CD4-positive, alpha-beta T cell (primary cell): ENCODE measurements around the gene ARMH4. TPM values are rescaled to one million over a fixed set of nuclear protein-coding genes. Genes with fewer than 3 reads are reported as not detected.

Source experiments
- ATAC-seq: fragments of 200-7000 bp; cut with Tn5 transposase; one replicate; pipeline ENCODE4 v1.10.0; 2022; ENCODE audit warnings: mild to moderate bottlenecking; ENCODE audit not compliant: poor library complexity
- CTCF ChIA-PET: fragments of 350-600 bp; sonication (Branson Sonifier 250); formaldehyde crosslinking; loops from one replicate; lab custom pipeline; 2021; ENCODE audit warnings: antibody characterized with exemption, inconsistent platforms; lab: Charles Lee
- POLR2A ChIA-PET: fragments of 350-600 bp; sonication (Branson Sonifier 250); formaldehyde crosslinking; loops from one replicate; lab custom pipeline; 2021; ENCODE audit warnings: antibody characterized with exemption, inconsistent platforms; lab: Charles Lee
- DNase-seq, 14 experiments: peaks; one replicate each; pipeline ENCODE4 v3.0.0-alpha.2; 2013 to 2020; ENCODE audit warnings: mixed read lengths in 2 of 14
- H3K27ac ChIP-seq, 2 donors: one replicate each; pipeline versions ENCODE4 v1.5.1 to v1.7.0; 2013; ENCODE audit warnings: low read length in 2 of 2, low read depth in 1 of 2, mild to moderate bottlenecking in 1 of 2
- H3K27me3 ChIP-seq, 2 experiments: 1 replicate in 1 of 2; 2 replicates in 1 of 2; pipeline versions ENCODE4 v1.6.1 to v1.7.0; 2013; ENCODE audit warnings: low read length in 2 of 2, control low read depth in 1 of 2, mild to moderate bottlenecking in 1 of 2, moderate library complexity in 1 of 2; ENCODE audit not compliant: insufficient read depth in 2 of 2, control insufficient read depth in 1 of 2
- H3K36me3 ChIP-seq: one replicate; pipeline ENCODE4 v1.6.1; 2013; ENCODE audit warnings: low read length, control low read depth; ENCODE audit not compliant: insufficient read depth
- H3K4me1 ChIP-seq: one replicate; pipeline ENCODE4 v1.6.1; 2013; ENCODE audit warnings: low read length, control low read depth; ENCODE audit not compliant: insufficient read depth
- H3K4me3 ChIP-seq: one replicate; pipeline ENCODE4 v1.5.1; 2013; ENCODE audit warnings: mild to moderate bottlenecking, low read length, moderate library complexity
- H3K9me3 ChIP-seq, 2 experiments: 1 replicate in 1 of 2; 2 replicates in 1 of 2; pipeline versions ENCODE4 v1.6.1 to v1.7.0; 2013; ENCODE audit warnings: low read length in 2 of 2, mild to moderate bottlenecking in 2 of 2, control low read depth in 1 of 2, moderate library complexity in 1 of 2; ENCODE audit not compliant: control insufficient read depth in 1 of 2, insufficient read depth in 1 of 2
- H3K27ac Mint-ChIP-seq: one replicate; pipeline ENCODE4 v1.8.0; 2020; ENCODE audit warnings: mixed read lengths
- H3K27me3 Mint-ChIP-seq: one replicate; pipeline ENCODE4 v1.8.0; 2021; ENCODE audit warnings: mixed read lengths
- H3K36me3 Mint-ChIP-seq: one replicate; pipeline ENCODE4 v1.8.0; 2021; ENCODE audit warnings: low read depth, mixed read lengths
- H3K4me1 Mint-ChIP-seq: one replicate; pipeline ENCODE4 v1.8.0; 2021; ENCODE audit warnings: low read depth, mixed read lengths
- H3K4me3 Mint-ChIP-seq: one replicate; pipeline ENCODE4 v1.8.0; 2020; ENCODE audit warnings: mild to moderate bottlenecking, mixed read lengths
- H3K9me3 Mint-ChIP-seq: one replicate; pipeline ENCODE4 v1.8.0; 2020; ENCODE audit warnings: mixed read lengths
- intact Hi-C, 2 experiments: fragments of 100-400 bp; cut with DNase I in 1 of 2; cut with micrococcal nuclease in 1 of 2; formaldehyde crosslinking; loops; one replicate each; pipeline versions ENCODE4 v1.15.1 to v1.9.0; 2023 to 2025; cut with DNase I, micrococcal nuclease
- total RNA-seq, 174 experiments: library from RNA in 2 of 174; stranded (reverse) in 2 of 174; gene quantifications; one replicate each; pipeline ENCODE4 v1.2.3 and lab custom pipeline; 2021 to 2026
- TF ChIP-seq, protein P1 (sequence below): fragments of 200-600 bp; IDR thresholded peaks from one replicate; pipeline ENCODE4 v1.8.0; 2022; ENCODE audit warnings: antibody characterized with exemption, mild to moderate bottlenecking

ARMH4 gene
- total RNA-seq, 2 experiments from 2014 or later, result not detected

DNA sequence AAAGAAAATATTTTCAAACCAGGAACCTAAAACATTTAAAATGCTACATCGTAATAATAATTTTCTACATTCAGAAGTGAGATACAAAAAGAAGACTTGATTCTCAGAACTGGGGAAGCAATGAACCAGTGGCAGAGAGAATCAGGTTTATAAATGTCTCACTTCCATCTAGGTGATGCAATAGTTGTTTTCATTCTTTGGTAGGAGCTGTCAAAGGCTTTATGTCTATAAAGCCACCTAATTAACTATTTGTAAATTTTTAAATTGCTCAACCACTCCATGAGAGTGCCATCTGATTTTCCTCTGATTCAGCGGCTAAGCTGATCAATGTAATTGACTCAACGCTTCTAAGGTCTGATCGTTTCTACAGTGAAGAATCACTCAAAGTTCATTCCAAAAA, 66.1 kb downstream of the ARMH4 start:
- intact Hi-C loops, result no loop called here
- POLR2A ChIA-PET, result no interaction called here
- no peak for DNase-seq

DNA sequence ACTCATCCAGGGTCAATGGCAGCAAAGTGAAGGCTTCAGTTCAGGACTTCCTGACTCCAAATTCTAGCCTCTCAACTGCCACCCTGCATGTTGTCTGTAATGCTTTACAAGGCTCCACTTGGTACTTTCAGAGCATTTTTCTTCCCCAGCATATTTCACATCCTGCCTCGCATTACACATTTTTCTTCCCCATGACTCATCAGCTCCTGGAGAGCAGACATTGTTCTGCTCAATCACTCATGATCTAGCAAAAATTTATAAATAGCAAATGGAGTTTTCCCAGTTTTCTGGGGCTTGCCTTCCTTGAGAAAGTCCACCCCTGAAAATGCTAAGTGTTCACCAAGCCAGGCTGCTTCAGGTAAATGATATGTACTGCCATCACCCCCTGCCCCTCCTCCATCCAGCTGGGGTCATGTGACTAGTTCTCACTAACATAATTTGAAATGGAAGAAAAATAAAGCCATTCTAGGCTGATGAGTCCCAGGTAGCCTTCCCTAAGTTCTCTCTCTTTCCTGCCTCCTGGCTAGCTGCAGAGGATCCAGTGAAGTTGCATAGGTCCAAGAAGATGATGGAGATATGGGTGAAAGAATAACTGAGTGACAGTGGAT, 69.4 kb downstream of the ARMH4 start:
- no peaks in the 10 kb centered on the region for H3K4me1 Mint-ChIP-seq
- H3K36me3 Mint-ChIP-seq, result no peaks in the 10 kb centered on the region
- no peak overlapping the region for H3K4me3 ChIP-seq
- peaks cover 10 to 17% of the 10 kb centered on the region in 2 experiments for H3K27me3 ChIP-seq
- ChIA-PET POLR2A (no interaction called here), CTCF (interaction anchor here (1.3 kb wide), 1 partner anchor 28 kb away, joined by 3 read pairs; no protein-coding TSS in a partner anchor)
- no peak overlapping the region for H3K27ac Mint-ChIP-seq
- no peak overlapping the region for H3K27ac ChIP-seq
- intact Hi-C loops, result no loop called here
- no peaks in the 10 kb centered on the region for H3K9me3 ChIP-seq
- no peaks in the 10 kb centered on the region for H3K4me1 ChIP-seq
- ATAC-seq (no peak), DNase-seq (no peak)
- H3K9me3 Mint-ChIP-seq, result no peaks in the 10 kb centered on the region
- no peak overlapping the region for H3K4me3 Mint-ChIP-seq
- TF ChIP-seq, protein P1, sequence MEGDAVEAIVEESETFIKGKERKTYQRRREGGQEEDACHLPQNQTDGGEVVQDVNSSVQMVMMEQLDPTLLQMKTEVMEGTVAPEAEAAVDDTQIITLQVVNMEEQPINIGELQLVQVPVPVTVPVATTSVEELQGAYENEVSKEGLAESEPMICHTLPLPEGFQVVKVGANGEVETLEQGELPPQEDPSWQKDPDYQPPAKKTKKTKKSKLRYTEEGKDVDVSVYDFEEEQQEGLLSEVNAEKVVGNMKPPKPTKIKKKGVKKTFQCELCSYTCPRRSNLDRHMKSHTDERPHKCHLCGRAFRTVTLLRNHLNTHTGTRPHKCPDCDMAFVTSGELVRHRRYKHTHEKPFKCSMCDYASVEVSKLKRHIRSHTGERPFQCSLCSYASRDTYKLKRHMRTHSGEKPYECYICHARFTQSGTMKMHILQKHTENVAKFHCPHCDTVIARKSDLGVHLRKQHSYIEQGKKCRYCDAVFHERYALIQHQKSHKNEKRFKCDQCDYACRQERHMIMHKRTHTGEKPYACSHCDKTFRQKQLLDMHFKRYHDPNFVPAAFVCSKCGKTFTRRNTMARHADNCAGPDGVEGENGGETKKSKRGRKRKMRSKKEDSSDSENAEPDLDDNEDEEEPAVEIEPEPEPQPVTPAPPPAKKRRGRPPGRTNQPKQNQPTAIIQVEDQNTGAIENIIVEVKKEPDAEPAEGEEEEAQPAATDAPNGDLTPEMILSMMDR, result no peak
- H3K27me3 Mint-ChIP-seq, result peaks cover 53% of the 10 kb centered on the region
- H3K36me3 ChIP-seq, result no peaks in the 10 kb centered on the region

More for the DNA sequence above, 66.1 kb downstream of the ARMH4 start:
- Histone ChIP-seq H3K27me3 (peaks cover 0 to 17% of the 10 kb centered on the region in 2 experiments), H3K4me1 (no peaks in the 10 kb centered on the region), H3K9me3 (no peaks in the 10 kb centered on the region), H3K4me3 (no peak overlapping the region), H3K36me3 (no peaks in the 10 kb centered on the region), H3K27ac (no peak overlapping the region)
- Mint-ChIP-seq H3K36me3 (no peaks in the 10 kb centered on the region), H3K27ac (no peak overlapping the region), H3K4me1 (no peaks in the 10 kb centered on the region), H3K27me3 (peaks cover 31% of the 10 kb centered on the region), H3K9me3 (no peaks in the 10 kb centered on the region), H3K4me3 (no peak overlapping the region)
- CTCF ChIA-PET, result no interaction called here
- no peak for ATAC-seq
- TF ChIP-seq, protein P1, result no peak

DNA sequence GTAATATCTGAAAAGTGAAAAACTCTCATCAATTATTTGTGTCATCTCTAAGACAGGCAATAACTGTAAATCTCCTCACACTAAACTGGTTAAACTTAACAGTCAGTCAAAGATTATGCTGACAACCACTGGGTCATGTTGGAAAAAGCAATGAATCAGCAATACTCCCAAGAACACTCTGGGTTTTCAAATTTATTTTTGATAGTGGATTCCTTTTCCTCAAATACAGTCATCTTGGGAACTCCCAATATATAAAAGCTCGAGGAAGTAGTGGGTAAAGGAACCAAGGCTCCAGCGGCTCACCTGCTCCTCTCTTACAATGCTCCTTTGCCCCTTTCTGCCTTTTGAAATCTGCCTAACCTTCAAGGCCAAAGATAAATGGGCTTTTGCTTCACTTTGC, 70.0 kb downstream of the ARMH4 start:
- H3K4me1 ChIP-seq, result no peaks in the 10 kb centered on the region
- ATAC-seq, result no peak
- H3K9me3 Mint-ChIP-seq, result no peaks in the 10 kb centered on the region
- peaks cover 10 to 12% of the 10 kb centered on the region in 2 experiments for H3K27me3 ChIP-seq
- no peaks in the 10 kb centered on the region for H3K9me3 ChIP-seq
- no peak overlapping the region for H3K4me3 ChIP-seq
- no peak overlapping the region for H3K27ac Mint-ChIP-seq
- DNase-seq, result no peak
- no peaks in the 10 kb centered on the region for H3K36me3 ChIP-seq
- H3K4me1 Mint-ChIP-seq, result no peaks in the 10 kb centered on the region
- TF ChIP-seq, protein P1, result no peak
- H3K27ac ChIP-seq, result no peak overlapping the region
- CTCF ChIA-PET, result interaction anchor here (1.3 kb wide), 1 partner anchor 29 kb away, joined by 3 read pairs; no protein-coding TSS in a partner anchor
- POLR2A ChIA-PET, result no interaction called here
- intact Hi-C loops, result no loop called here
- H3K36me3 Mint-ChIP-seq, result no peaks in the 10 kb centered on the region
- H3K27me3 Mint-ChIP-seq, result peaks cover 48% of the 10 kb centered on the region
- no peak overlapping the region for H3K4me3 Mint-ChIP-seq
